Astrocyte of the cerebellum (primary cell): ENCODE data around the gene MYH9.

Experiments
- DNase-seq: peaks from one replicate; pipeline ENCODE4 v3.0.0-alpha.2; 2011; ENCODE audit warnings: low read depth
- H3K4me3 ChIP-seq: 2 replicates; pipeline ENCODE4 v1.5.1; 2011; ENCODE audit warnings: mild to moderate bottlenecking, low read depth, low read length, moderate library complexity
- in situ Hi-C: cut with HindIII; loops from 2 replicates; pipeline ENCODE4 v1.10.0; 2017; ENCODE audit warnings: low sequenced_read_pairs
- TF ChIP-seq, protein P1 (sequence below): IDR thresholded peaks from 2 replicates; pipeline ENCODE4 v1.5.1; 2012; ENCODE audit warnings: low read length, low read depth, moderate library complexity, mild to moderate bottlenecking; ENCODE audit errors: missing control alignments

The MYH9 gene

DNA sequence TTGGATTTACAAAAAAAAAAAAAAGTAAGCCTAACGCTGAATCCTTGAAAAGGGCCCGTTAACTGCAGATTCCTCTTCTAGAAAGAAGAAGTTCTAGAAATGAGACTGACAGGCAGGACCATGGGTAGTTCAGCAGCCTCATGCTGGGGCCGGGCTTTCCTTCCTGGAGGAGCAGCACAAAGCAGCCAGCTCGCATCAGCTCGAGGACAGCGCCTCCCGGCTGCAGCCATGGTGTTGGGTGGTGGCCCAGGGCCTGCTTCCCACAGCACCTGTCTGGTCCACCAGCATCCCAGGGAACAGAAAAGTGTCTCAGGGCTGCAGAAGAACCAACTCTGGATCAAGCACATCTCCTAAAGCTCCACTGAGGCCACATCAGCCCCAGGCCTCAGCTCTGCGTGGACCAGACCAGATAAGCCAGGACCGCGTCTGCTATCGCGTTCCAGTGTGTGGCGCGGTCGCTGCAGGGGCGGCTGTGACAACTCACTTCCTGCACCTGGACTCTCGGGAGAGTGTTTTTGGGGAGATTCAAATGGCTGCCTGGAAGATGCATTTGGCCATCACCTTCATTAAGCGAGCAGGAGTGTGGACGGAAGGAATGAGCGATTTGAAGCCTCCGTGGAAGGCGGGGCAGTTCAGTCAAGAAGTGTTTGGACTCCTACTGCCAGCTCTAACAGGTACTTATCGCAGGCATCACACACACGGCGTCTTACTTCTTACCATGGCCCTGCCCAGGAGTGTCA lies 53.5 kb downstream of the MYH9 start:
- TF ChIP-seq, protein P1, sequence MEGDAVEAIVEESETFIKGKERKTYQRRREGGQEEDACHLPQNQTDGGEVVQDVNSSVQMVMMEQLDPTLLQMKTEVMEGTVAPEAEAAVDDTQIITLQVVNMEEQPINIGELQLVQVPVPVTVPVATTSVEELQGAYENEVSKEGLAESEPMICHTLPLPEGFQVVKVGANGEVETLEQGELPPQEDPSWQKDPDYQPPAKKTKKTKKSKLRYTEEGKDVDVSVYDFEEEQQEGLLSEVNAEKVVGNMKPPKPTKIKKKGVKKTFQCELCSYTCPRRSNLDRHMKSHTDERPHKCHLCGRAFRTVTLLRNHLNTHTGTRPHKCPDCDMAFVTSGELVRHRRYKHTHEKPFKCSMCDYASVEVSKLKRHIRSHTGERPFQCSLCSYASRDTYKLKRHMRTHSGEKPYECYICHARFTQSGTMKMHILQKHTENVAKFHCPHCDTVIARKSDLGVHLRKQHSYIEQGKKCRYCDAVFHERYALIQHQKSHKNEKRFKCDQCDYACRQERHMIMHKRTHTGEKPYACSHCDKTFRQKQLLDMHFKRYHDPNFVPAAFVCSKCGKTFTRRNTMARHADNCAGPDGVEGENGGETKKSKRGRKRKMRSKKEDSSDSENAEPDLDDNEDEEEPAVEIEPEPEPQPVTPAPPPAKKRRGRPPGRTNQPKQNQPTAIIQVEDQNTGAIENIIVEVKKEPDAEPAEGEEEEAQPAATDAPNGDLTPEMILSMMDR, result peak; percentile 26
- no peak for DNase-seq
- in situ Hi-C loops, result no loop called here
- no peak overlapping the region for H3K4me3 ChIP-seq

DNA sequence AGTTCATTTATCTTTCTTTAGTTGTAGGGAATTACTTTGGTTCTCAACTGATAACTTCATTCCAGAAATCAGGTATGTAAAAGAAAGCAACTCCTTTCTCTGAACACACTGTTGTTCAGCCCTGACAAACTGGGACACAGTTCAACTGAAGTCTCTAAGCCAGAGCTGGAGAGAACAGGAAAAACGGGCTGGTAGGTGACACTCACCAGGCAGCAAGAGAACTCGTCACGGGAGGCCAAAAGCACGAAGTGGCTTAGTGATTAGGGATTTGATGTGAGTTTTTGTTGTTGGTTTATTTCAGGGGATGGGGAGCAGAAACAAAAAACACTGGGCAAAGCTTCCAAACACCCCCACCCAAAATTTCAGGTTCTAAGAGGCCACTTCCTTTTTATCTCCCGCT lies 54.1 kb downstream of the MYH9 start:
- no peak overlapping the region for H3K4me3 ChIP-seq
- in situ Hi-C loops, result no loop called here
- no peak for DNase-seq
- TF ChIP-seq, protein P1, result no peak

DNA sequence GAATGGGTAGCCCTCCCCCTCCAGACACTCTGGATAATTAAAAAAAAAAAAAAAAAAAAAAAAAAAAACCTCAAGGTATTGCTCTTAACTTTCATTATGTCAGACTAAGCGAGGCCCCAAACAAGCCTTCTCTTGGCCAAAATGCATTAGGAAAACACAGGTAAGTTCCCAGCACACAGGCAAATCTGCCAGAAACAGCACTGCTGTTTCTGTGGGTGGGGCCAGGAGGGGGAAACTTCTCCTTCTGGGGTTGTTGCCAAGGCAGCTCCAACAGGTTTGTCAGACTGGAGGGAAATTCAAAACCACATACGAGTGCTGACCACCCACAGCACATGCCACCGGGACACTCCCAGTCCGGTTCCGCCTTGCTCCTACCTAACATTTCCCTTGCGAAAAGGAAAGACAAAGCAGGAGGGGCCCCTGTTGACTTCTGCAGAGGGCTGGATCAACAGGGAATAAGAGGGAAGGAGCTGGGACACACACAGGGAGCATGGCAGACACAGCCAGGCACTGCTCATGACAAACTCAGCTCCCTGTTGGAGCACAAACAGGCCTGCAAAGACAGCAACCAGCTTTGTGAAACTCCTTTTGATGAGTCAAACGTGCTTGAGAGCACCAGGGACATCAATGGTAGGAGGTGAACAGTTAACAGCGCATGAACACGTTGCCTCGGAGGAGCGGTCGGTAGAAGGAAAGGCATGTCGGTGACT lies 55.0 kb downstream of the MYH9 start:
- no peak for DNase-seq
- H3K4me3 ChIP-seq, result no peak overlapping the region
- TF ChIP-seq, protein P1, result no peak
- in situ Hi-C loops, result no loop called here

DNA sequence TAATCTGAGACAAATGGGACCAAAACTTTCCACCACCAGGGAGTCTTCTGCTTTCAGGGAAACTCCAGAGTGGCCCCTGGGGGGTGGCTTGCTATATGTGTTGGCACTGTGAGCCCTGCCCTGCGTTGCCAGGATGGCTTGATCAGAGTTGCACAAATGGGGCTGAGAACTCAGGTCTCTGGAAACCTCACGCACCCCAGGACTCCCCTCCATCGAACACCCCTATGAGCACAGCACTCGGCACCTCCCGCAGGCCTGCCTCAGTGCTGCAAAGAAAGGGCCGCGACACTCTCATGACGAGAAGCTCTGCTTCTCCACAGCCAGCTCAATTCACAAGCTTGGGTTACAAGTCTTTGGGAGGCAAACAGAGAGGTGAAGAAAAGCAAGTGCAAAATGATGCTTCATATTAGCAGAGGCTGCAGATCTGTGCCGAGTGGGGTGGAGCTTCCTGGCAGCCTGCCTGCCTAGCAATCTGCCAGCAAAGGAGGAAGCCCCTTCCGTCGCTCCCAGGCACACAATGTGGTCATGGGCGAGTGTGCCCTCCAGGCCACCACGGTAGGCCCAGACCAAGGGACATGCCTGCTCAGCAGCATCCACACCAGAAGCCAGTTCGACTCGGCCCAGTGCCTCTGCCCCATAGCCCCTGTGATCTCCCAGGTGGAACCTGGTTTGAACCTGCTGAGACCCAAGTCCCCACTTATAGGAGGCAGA lies 55.7 kb downstream of the MYH9 start:
- TF ChIP-seq, protein P1, result no peak
- DNase-seq, result no peak
- no peak overlapping the region for H3K4me3 ChIP-seq
- in situ Hi-C loops, result no loop called here

DNA sequence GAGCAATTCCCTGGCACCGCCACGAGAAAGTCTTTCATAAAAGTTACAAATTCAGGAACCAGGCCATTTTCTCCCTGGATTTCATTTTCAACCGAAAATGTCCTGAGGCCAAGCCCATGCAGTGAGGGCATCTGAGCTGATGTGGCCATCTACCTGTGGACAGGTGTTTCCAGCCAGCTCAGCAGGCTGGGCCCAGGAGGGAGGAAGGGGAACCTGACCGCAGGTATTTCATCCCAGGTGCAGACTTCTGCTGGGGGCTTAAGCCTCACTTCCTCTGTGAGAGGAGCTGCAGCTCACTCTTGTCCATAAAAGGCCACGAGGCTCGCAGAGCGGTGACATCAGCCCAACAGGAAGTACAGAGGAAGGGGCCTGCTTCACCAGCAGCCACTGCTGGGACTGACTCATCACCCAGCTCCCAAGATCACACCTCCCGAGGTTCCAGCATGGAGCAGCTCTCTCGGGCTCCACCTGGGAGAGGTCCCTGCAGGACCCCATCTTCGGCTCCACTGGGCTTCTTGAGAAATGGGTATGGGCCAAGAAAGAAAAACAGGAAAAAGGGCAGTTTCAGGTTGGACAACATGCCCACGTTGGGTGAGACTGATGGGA lies 56.4 kb downstream of the MYH9 start:
- H3K4me3 ChIP-seq, result no peak overlapping the region
- in situ Hi-C loops, result no loop called here
- peak; percentile 77 for DNase-seq
- TF ChIP-seq, protein P1, result no peak

DNA sequence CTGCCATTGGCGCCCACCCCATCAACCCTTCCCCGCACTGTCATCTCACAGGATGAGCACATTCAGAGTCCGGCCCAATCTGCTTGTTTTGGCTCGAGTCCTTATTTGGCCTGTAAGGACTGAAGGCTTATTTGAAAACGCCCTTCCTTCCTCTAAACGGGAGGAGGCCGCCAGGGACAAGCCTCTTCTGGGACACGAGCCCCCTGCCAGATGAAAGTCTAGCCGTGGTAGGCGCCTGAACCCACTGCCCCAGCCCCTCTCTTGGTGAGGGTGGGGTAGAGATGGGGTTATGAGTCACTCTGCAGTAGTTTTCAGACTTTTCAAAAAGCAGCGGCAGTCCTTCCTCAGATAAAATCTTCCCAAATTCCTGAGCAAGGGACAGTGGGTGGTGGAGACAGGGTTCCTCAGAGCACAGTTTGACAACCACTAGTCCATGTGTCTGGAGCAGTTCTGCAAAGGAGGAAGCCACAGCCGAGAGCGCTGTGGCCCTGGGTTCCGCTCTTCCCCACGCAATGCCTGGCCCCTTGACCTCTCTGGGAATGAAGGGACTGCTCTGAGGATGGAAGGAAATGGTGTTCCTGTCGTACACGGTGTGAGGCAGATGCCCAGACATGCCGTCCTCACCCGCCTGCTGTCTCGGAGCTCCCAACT lies 57.0 kb downstream of the MYH9 start:
- TF ChIP-seq, protein P1, result no peak
- no peak for DNase-seq
- in situ Hi-C loops, result no loop called here
- no peak overlapping the region for H3K4me3 ChIP-seq
